ENCODE measurements around the gene NADSYN1. TPM values are rescaled to one million over a fixed set of nuclear protein-coding genes. Genes with fewer than 3 reads are reported as not detected.

Gene NADSYN1
- total and polyA plus RNA-seq, 8 donors = 28.0 to 320 (median 65.2) TPM

- Histone ChIP-seq H3K4me1 (no peaks in the 10 kb centered on the region), H3K36me3 (peaks cover 37 to 98% (median 95%) of the 10 kb centered on the region in 4 donors), H3K4me3 (no peak overlapping the region), H3K27me3 (no peaks in the 10 kb centered on the region), H3K9me3 (no peaks in the 10 kb centered on the region), H3K27ac (no peak overlapping the region)
- 90 to 97% (median 94%) methylated on average over 23 of the region's 23 CpGs for WGBS, 5 donors
- DNase-seq = peak in 1 of 2 donors; percentile 23
- no peak for TF ChIP-seq POLR2A (IDR thresholded peaks at IDR 0.05)
- TF ChIP-seq EP300 (IDR thresholded peaks at IDR 0.05) = no peak
- intact Hi-C loops (cut with DNase I; ENCODE audit: low total_unique reads) = no loop called here
Measured at GRCh38 chr11:71490044-71490730, 37.2 kb downstream of the NADSYN1 start.

- Histone ChIP-seq H3K27ac (no peak overlapping the region), H3K4me1 (no peaks in the 10 kb centered on the region), H3K27me3 (no peaks in the 10 kb centered on the region), H3K36me3 (peaks cover 37 to 98% (median 95%) of the 10 kb centered on the region in 4 donors), H3K4me3 (no peak overlapping the region), H3K9me3 (no peaks in the 10 kb centered on the region)
- peak in 1 of 2 donors; percentile 9 for DNase-seq
- intact Hi-C loops (cut with DNase I; ENCODE audit: low total_unique reads) = no loop called here
- 94 to 97% (median 97%) methylated on average over 25 to 28 of the region's 28 CpGs for WGBS, 5 donors
- TF ChIP-seq CTCF (IDR thresholded peaks at IDR 0.05) (no peak), POLR2AphosphoS5 (IDR thresholded peaks at IDR 0.05) (no peak), EP300 (IDR thresholded peaks at IDR 0.05) (no peak), POLR2A (IDR thresholded peaks at IDR 0.05) (no peak)
Measured at GRCh38 chr11:71490731-71491390, 37.9 kb downstream of the NADSYN1 start.

GRCh38 chr11:71491531-71491930 lies 38.5 kb downstream of the NADSYN1 start:
- DNase-seq = peak in 1 of 2 donors; percentile 24
- TF ChIP-seq CTCF (IDR thresholded peaks at IDR 0.05) = no peak
- no peak for TF ChIP-seq POLR2AphosphoS5 (IDR thresholded peaks at IDR 0.05)
- Histone ChIP-seq H3K36me3 (peaks cover 38 to 98% (median 95%) of the 10 kb centered on the region in 4 donors), H3K4me3 (no peak overlapping the region), H3K9me3 (no peaks in the 10 kb centered on the region), H3K27me3 (no peaks in the 10 kb centered on the region), H3K27ac (no peak overlapping the region), H3K4me1 (no peaks in the 10 kb centered on the region)
- WGBS, 5 donors = 91 to 94% (median 93%) methylated on average over 8 to 19 of the region's 19 CpGs
- intact Hi-C loops (cut with DNase I; ENCODE audit: low total_unique reads) = no loop called here

GRCh38 chr11:71491940-71492339 lies 38.9 kb downstream of the NADSYN1 start:
- no peaks in the 10 kb centered on the region for H3K4me1 ChIP-seq
- H3K9me3 ChIP-seq = no peaks in the 10 kb centered on the region
- intact Hi-C loops (cut with DNase I; ENCODE audit: low total_unique reads) = no loop called here
- peaks cover 42 to 98% (median 95%) of the 10 kb centered on the region in 4 donors for H3K36me3 ChIP-seq
- H3K27me3 ChIP-seq = no peaks in the 10 kb centered on the region
- WGBS, 5 donors = 91 to 96% (median 93%) methylated on average over 8 to 9 of the region's 9 CpGs
- H3K4me3 ChIP-seq = no peak overlapping the region
- peak in 1 of 2 donors; percentile 11 for DNase-seq
- no peak for TF ChIP-seq POLR2AphosphoS5 (IDR thresholded peaks at IDR 0.05)
- TF ChIP-seq CTCF (IDR thresholded peaks at IDR 0.05) = no peak
- no peak overlapping the region for H3K27ac ChIP-seq

Data from stomach (tissue), 9 donors.